ENCODE measurements around the gene THOP1.

- no peak for TF ChIP-seq CTCF (IDR thresholded peaks at IDR 0.05)
- TF ChIP-seq POLR2A (IDR thresholded peaks at IDR 0.05) = no peak
- no peak for TF ChIP-seq POLR2AphosphoS5 (IDR thresholded peaks at IDR 0.05; ENCODE audit: insufficient read depth in 1 of 2, low read depth in 1 of 2)
These were observed 1.8 kb downstream of the THOP1 start for GRCh38 chr19:2787115-2787514.
